Nephron progenitor cell (in vitro differentiated cells): ENCODE measurements around the gene NDUFA6.
A peak's percentile ranks its signal among the peaks of the same experiment; 100 is the strongest.

ENCODE experiments used
- DNase-seq: peaks from one replicate; pipeline ENCODE4 v3.0.0; 2021
- H3K27ac Mint-ChIP-seq: 2 replicates; pipeline ENCODE4 v1.8.0; 2021; ENCODE audit warnings: mild to moderate bottlenecking, moderate library complexity, mixed read lengths
- H3K27me3 Mint-ChIP-seq: 2 replicates; pipeline ENCODE4 v1.8.0; 2021; ENCODE audit warnings: mild to moderate bottlenecking, low read depth, mixed read lengths; ENCODE audit not compliant: poor library complexity
- H3K36me3 Mint-ChIP-seq: 2 replicates; pipeline ENCODE4 v1.8.0; 2021; ENCODE audit warnings: low read depth, mixed read lengths
- H3K4me1 Mint-ChIP-seq: 2 replicates; pipeline ENCODE4 v1.8.0; 2021; ENCODE audit warnings: mixed read lengths
- H3K4me3 Mint-ChIP-seq: 2 replicates; pipeline ENCODE4 v1.8.0; 2021; ENCODE audit warnings: mild to moderate bottlenecking, moderate library complexity, mixed read lengths
- H3K9me3 Mint-ChIP-seq: 2 replicates; pipeline ENCODE4 v1.8.0; 2021; ENCODE audit warnings: mild to moderate bottlenecking, moderate library complexity, mixed read lengths
- CTCF ChIP-seq: fragments of 200-600 bp; sonication (generic); IDR thresholded peaks from 2 replicates; pipeline ENCODE4 v1.5.0; 2021; ENCODE audit warnings: antibody characterized with exemption

The NDUFA6 gene

GRCh38 chr22:42070517-42071422 lies 19.8 kb downstream of the NDUFA6 start, which contains the start of gene NAGA:
Gene NAGA, minus strand, starts transcription at chr22:42070812. Its CDS starts 515 bp downstream, at chr22:42070297.
- H3K9me3 Mint-ChIP-seq = no peaks in the 10 kb centered on the region
- peak; percentile 94 for DNase-seq
- H3K36me3 Mint-ChIP-seq = peaks cover 7% of the 10 kb centered on the region
- peaks cover 45% of the 10 kb centered on the region for H3K4me1 Mint-ChIP-seq
- peak within 1 kb of the TSS; percentile 84 for H3K27ac Mint-ChIP-seq
- no peaks in the 10 kb centered on the region for H3K27me3 Mint-ChIP-seq
- H3K4me3 Mint-ChIP-seq = peak within 1 kb of the TSS; percentile 87
- no peak for TF ChIP-seq CTCF

GRCh38 chr22:42069801-42070516 lies 20.6 kb downstream of the NDUFA6 start:
- H3K36me3 Mint-ChIP-seq = peaks cover 15% of the 10 kb centered on the region
- no peak for DNase-seq
- TF ChIP-seq CTCF = no peak
- no peaks in the 10 kb centered on the region for H3K27me3 Mint-ChIP-seq
- no peaks in the 10 kb centered on the region for H3K9me3 Mint-ChIP-seq
- no peak overlapping the region for H3K27ac Mint-ChIP-seq
- peak overlapping the region; percentile 87 for H3K4me3 Mint-ChIP-seq
- peaks cover 50% of the 10 kb centered on the region for H3K4me1 Mint-ChIP-seq

- peaks cover 20% of the 10 kb centered on the region for H3K36me3 Mint-ChIP-seq
- peaks cover 44% of the 10 kb centered on the region for H3K4me1 Mint-ChIP-seq
- DNase-seq = no peak
- no peak for TF ChIP-seq CTCF
- no peak overlapping the region for H3K4me3 Mint-ChIP-seq
- H3K27me3 Mint-ChIP-seq = no peaks in the 10 kb centered on the region
- no peaks in the 10 kb centered on the region for H3K9me3 Mint-ChIP-seq
- no peak overlapping the region for H3K27ac Mint-ChIP-seq
These were observed 22.3 kb downstream of the NDUFA6 start for GRCh38 chr22:42068291-42068690.

- no peak overlapping the region for H3K4me3 Mint-ChIP-seq
These were observed 22.8 kb downstream of the NDUFA6 start for GRCh38 chr22:42067671-42068251.

GRCh38 chr22:42066937-42067336 lies 23.6 kb downstream of the NDUFA6 start:
- no peak overlapping the region for H3K4me3 Mint-ChIP-seq
- no peaks in the 10 kb centered on the region for H3K27me3 Mint-ChIP-seq
- TF ChIP-seq CTCF = no peak
- DNase-seq = no peak
- H3K36me3 Mint-ChIP-seq = peaks cover 31% of the 10 kb centered on the region
- H3K27ac Mint-ChIP-seq = no peak overlapping the region
- no peaks in the 10 kb centered on the region for H3K9me3 Mint-ChIP-seq
- H3K4me1 Mint-ChIP-seq = peaks cover 33% of the 10 kb centered on the region

More at GRCh38 chr22:42067671-42068251, 22.8 kb downstream of the NDUFA6 start:
- Mint-ChIP-seq H3K27me3 (no peaks in the 10 kb centered on the region), H3K4me1 (peaks cover 39% of the 10 kb centered on the region), H3K9me3 (no peaks in the 10 kb centered on the region), H3K27ac (no peak overlapping the region), H3K36me3 (peaks cover 26% of the 10 kb centered on the region)
- no peak for DNase-seq
- TF ChIP-seq CTCF = no peak
